H1 (cell line): ENCODE data around the gene P2RY1. TPM values are rescaled to one million over a fixed set of nuclear protein-coding genes. Genes with fewer than 3 reads are reported as not detected.

Source experiments
- JUND ChIP-seq: IDR thresholded peaks from 2 replicates; pipeline ENCODE4 v1.6.1; 2011; ENCODE audit warnings: mild to moderate bottlenecking, improper control_type of control experiment, low read length
- NRF1 ChIP-seq: IDR thresholded peaks from 2 replicates; pipeline ENCODE4 v1.6.1; 2011; ENCODE audit warnings: mild to moderate bottlenecking, low read depth, low read length, improper control_type of control experiment
- USF2 ChIP-seq: IDR thresholded peaks from 2 replicates; pipeline ENCODE4 v1.6.1; 2011; ENCODE audit warnings: low read length, improper control_type of control experiment
- polyA plus RNA-seq, 7 experiments: library from polyadenylated mRNA; depleted of rRNA in 3 of 7; stranded (reverse) in 5 of 7; unstranded in 2 of 7; fragments of >200 nt in 5 of 7; fragments of 200-250 nt in 2 of 7; gene quantifications; 1 replicate in 5 of 7; 2 replicates in 1 of 7; 4 replicates in 1 of 7; pipeline versions ENCODE4 v1.2.1 to v1.2.3, GENCODE V29; 2011 to 2013; ENCODE audit warnings: missing spikeins in 2 of 7, mixed read lengths in 2 of 7
- total RNA-seq: library from RNA; stranded (reverse); fragmentation: NEBNext Ultra II Directional; extraction: Animal tissue kit (Norgen Biotek cat#: 25700); gene quantifications from 2 replicates; pipeline ENCODE4 v1.2.1, GENCODE V29; 2021

Gene P2RY1
- total and polyA plus RNA-seq, 2 of the 8 experiments (the other 6 are each of a cell fraction or from before 2014, with no cell fraction given) = 6.5 to 28.3 TPM

DNA sequence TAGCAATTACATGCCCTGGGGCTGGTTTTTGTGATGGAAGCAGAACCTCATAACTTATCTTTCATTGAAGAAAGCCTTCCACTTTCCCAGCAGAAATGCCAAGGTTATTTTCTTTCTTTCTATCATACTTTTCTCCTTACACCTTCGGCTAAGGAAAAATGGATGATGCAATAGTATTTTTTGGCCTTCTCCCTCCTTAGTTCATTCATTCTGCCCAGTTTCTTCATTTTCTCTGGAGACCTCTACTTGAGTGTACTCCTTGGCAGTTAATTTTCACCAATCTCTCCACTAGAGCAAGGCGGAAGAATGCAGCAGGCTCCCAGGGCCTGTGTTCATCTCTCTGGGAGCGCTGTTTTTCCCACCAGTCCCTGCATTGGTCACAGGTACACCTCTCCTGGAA, 7.6 kb upstream of the P2RY1 start (continued):
- TF ChIP-seq USF2 (no peak), JUND (no peak), NRF1 (no peak)
